Keratinocyte (primary cell): ENCODE data around the gene SMARCC1.

ENCODE experiments used
- EZH2 ChIP-seq: IDR thresholded peaks from one replicate; pipeline ENCODE4 v1.6.1; 2012; ENCODE audit warnings: inconsistent platforms, mild to moderate bottlenecking, low read length, moderate library complexity
- TF ChIP-seq, protein P1 (sequence below), 3 experiments: IDR thresholded peaks in 1 of 3; conservative IDR thresholded peaks in 1 of 3; optimal IDR thresholded peaks in 1 of 3; 2 replicates in 2 of 3; 3 replicates in 1 of 3; pipeline versions ENCODE3 to v1.5.1; 2011; ENCODE audit warnings: low read length in 3 of 3, mild to moderate bottlenecking in 3 of 3, moderate library complexity in 2 of 3, control low read depth in 1 of 3, inconsistent platforms in 1 of 3; ENCODE audit not compliant: insufficient read depth in 2 of 3; ENCODE audit errors: extremely low read depth in 1 of 3

DNA sequence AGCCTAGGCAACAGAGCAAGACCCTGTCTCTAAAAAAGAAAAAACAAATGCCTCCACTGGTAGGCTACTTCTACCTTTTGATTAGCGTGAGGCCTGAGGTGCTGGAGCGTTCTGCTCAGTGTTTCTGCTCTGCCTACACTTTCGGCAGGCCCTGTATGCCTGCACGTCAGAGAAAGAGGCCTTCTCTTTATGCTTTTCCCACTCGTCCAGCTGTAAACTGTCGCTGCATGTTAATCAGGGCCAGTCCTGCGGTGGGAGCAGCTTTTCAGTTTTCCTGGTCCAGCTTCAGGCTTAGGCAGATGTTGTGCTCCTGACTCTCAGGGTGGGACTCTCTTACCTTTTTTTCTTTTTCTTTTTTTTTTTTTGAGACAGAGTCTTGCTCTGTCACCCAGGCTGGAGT, 228.3 kb downstream of the SMARCC1 start:
- TF ChIP-seq, protein P1, sequence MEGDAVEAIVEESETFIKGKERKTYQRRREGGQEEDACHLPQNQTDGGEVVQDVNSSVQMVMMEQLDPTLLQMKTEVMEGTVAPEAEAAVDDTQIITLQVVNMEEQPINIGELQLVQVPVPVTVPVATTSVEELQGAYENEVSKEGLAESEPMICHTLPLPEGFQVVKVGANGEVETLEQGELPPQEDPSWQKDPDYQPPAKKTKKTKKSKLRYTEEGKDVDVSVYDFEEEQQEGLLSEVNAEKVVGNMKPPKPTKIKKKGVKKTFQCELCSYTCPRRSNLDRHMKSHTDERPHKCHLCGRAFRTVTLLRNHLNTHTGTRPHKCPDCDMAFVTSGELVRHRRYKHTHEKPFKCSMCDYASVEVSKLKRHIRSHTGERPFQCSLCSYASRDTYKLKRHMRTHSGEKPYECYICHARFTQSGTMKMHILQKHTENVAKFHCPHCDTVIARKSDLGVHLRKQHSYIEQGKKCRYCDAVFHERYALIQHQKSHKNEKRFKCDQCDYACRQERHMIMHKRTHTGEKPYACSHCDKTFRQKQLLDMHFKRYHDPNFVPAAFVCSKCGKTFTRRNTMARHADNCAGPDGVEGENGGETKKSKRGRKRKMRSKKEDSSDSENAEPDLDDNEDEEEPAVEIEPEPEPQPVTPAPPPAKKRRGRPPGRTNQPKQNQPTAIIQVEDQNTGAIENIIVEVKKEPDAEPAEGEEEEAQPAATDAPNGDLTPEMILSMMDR (optimal IDR thresholded peaks at IDR 0.05 in 1 of 3, IDR thresholded peaks at IDR 0.05 in 1 of 3, conservative IDR thresholded peaks at IDR 0.05 in 1 of 3; ENCODE audit: extremely low read depth in 1 of 3, insufficient read depth in 2 of 3, low read length in 3 of 3), result no peak
- TF ChIP-seq EZH2, result no peak
